OCI-LY1 (cell line): Measurements from ENCODE around the gene SRRM2.

Experiments
- EZH2 ChIP-seq: fragments of 200-600 bp; sonication (generic), shearing (Covaris generic); IDR thresholded peaks from 2 replicates; pipeline ENCODE4 v1.8.0; 2017; ENCODE audit warnings: borderline replicate concordance, mixed run types, mild to moderate bottlenecking, antibody characterized with exemption, low read length, moderate library complexity, mixed read lengths
- TF ChIP-seq, protein P1 (sequence below): fragments of 200-600 bp; sonication (generic), shearing (Covaris generic); IDR thresholded peaks from 2 replicates; pipeline ENCODE4 v1.5.1; 2017; ENCODE audit warnings: mild to moderate bottlenecking, antibody characterized with exemption, low read length, moderate library complexity, mixed read lengths

DNA sequence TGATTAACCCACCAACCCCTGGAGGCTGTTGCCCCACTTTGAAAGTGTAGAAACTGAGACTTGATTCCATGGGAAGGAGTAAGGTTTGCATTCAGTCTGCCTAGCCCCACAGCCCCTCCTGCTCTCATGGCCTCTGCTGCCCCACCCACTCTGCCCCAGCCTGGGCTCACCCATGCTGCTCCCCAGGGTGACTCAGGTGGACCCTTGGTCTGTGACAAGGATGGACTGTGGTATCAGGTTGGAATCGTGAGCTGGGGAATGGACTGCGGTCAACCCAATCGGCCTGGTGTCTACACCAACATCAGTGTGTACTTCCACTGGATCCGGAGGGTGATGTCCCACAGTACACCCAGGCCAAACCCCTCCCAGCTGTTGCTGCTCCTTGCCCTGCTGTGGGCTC is 52.3 kb downstream of the SRRM2 start:
- TF ChIP-seq, protein P1, sequence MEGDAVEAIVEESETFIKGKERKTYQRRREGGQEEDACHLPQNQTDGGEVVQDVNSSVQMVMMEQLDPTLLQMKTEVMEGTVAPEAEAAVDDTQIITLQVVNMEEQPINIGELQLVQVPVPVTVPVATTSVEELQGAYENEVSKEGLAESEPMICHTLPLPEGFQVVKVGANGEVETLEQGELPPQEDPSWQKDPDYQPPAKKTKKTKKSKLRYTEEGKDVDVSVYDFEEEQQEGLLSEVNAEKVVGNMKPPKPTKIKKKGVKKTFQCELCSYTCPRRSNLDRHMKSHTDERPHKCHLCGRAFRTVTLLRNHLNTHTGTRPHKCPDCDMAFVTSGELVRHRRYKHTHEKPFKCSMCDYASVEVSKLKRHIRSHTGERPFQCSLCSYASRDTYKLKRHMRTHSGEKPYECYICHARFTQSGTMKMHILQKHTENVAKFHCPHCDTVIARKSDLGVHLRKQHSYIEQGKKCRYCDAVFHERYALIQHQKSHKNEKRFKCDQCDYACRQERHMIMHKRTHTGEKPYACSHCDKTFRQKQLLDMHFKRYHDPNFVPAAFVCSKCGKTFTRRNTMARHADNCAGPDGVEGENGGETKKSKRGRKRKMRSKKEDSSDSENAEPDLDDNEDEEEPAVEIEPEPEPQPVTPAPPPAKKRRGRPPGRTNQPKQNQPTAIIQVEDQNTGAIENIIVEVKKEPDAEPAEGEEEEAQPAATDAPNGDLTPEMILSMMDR, result no peak
- no peak for TF ChIP-seq EZH2
